ENCODE results near the gene SLC41A2.
A peak's percentile ranks its signal among the peaks of the same experiment; 100 is the strongest.

The SLC41A2 gene

GRCh38 chr12:104959335-104959841, 1.3 kb upstream of the SLC41A2 start:
- TF ChIP-seq TSHZ2 (CRISPR knock-in tag; IDR thresholded peaks at IDR 0.05) (no peak), ZFP3 (CRISPR knock-in tag; IDR thresholded peaks at IDR 0.05) (no peak), TCF4 (CRISPR knock-in tag; IDR thresholded peaks at IDR 0.05; ENCODE audit: borderline replicate concordance) (no peak), ARNTL (CRISPR knock-in tag; IDR thresholded peaks at IDR 0.05; ENCODE audit: borderline replicate concordance, low read depth) (no peak), PPARA (CRISPR knock-in tag; IDR thresholded peaks at IDR 0.05; ENCODE audit: borderline replicate concordance) (no peak), ZNF8 (CRISPR knock-in tag; IDR thresholded peaks at IDR 0.05) (no peak), POU6F1 (CRISPR knock-in tag; IDR thresholded peaks at IDR 0.05; ENCODE audit: borderline replicate concordance, low read depth) (no peak), ZFP30 (CRISPR knock-in tag; IDR thresholded peaks at IDR 0.05) (no peak), CSDC2 (CRISPR knock-in tag; IDR thresholded peaks at IDR 0.05) (no peak), CREB5 (CRISPR knock-in tag; IDR thresholded peaks at IDR 0.05; ENCODE audit: low read depth) (no peak), SNAI2 (CRISPR knock-in tag; IDR thresholded peaks at IDR 0.05) (no peak), GLIS3 (CRISPR knock-in tag; IDR thresholded peaks at IDR 0.05) (no peak), OSR1 (CRISPR knock-in tag; IDR thresholded peaks at IDR 0.05) (no peak)
- peak; percentile 44 for ATAC-seq

GRCh38 chr12:104958805-104959334, 780 bp upstream of the SLC41A2 start:
- TF ChIP-seq GLIS3 (CRISPR knock-in tag; IDR thresholded peaks at IDR 0.05) (no peak), TSHZ2 (CRISPR knock-in tag; IDR thresholded peaks at IDR 0.05) (no peak), ZFP3 (CRISPR knock-in tag; IDR thresholded peaks at IDR 0.05) (no peak), ISL1 (CRISPR knock-in tag; IDR thresholded peaks at IDR 0.05) (no peak), PATZ1 (CRISPR knock-in tag; IDR thresholded peaks at IDR 0.05; ENCODE audit: borderline replicate concordance) (no peak), RARB (CRISPR knock-in tag; IDR thresholded peaks at IDR 0.05) (no peak), ZNF565 (CRISPR knock-in tag; conservative IDR thresholded peaks at IDR 0.05; ENCODE audit: low read depth) (no peak), TOX (CRISPR knock-in tag; IDR thresholded peaks at IDR 0.05; ENCODE audit: borderline replicate concordance) (no peak), PPARA (CRISPR knock-in tag; IDR thresholded peaks at IDR 0.05; ENCODE audit: borderline replicate concordance) (no peak), ZNF70 (CRISPR knock-in tag; IDR thresholded peaks at IDR 0.05) (no peak), TCF4 (CRISPR knock-in tag; IDR thresholded peaks at IDR 0.05; ENCODE audit: borderline replicate concordance) (no peak), CREB5 (CRISPR knock-in tag; IDR thresholded peaks at IDR 0.05; ENCODE audit: low read depth) (no peak), CSRNP3 (CRISPR knock-in tag; IDR thresholded peaks at IDR 0.05) (no peak), SNAI2 (CRISPR knock-in tag; IDR thresholded peaks at IDR 0.05) (no peak), BACH2 (CRISPR knock-in tag; IDR thresholded peaks at IDR 0.05; ENCODE audit: borderline replicate concordance) (no peak)
- peak; percentile 34 for ATAC-seq

All from SK-N-SH treated with all-trans-retinoic acid at 6 μM for 48 hours (cell line).